H9 (cell line): Measurements from ENCODE around the gene SERPINB5. TPM values are rescaled to one million over a fixed set of nuclear protein-coding genes. Genes with fewer than 3 reads are reported as not detected.

Experiments used
- DNase-seq: peaks from one replicate; pipeline ENCODE4 v3.0.0-alpha.2; 2017
- H2AFZ ChIP-seq: one replicate; pipeline ENCODE4 v1.6.1; 2013; ENCODE audit warnings: mild to moderate bottlenecking, low read length, control low read depth, moderate library complexity
- H2AK5ac ChIP-seq: 2 replicates; pipeline ENCODE4 v1.6.1; 2013; ENCODE audit warnings: low read length, control low read depth, mixed read lengths; ENCODE audit not compliant: insufficient read length
- H2BK120ac ChIP-seq: one replicate; pipeline ENCODE4 v1.6.1; 2013; ENCODE audit warnings: low read depth, mild to moderate bottlenecking, low read length, control low read depth, inconsistent platforms; ENCODE audit not compliant: poor library complexity, severe bottlenecking
- H2BK12ac ChIP-seq: 2 replicates; pipeline ENCODE4 v1.6.1; 2013; ENCODE audit warnings: low read length, control low read depth, mixed read lengths, low read depth; ENCODE audit not compliant: insufficient read length
- H2BK15ac ChIP-seq: 2 replicates; pipeline ENCODE4 v1.6.1; 2013; ENCODE audit warnings: low read depth, low read length, control low read depth
- H2BK20ac ChIP-seq: one replicate; pipeline ENCODE4 v1.6.1; 2013; ENCODE audit warnings: low read depth, mild to moderate bottlenecking, low read length, control low read depth, inconsistent platforms; ENCODE audit not compliant: poor library complexity, severe bottlenecking
- H2BK5ac ChIP-seq: 2 replicates; pipeline ENCODE4 v1.6.1; 2013; ENCODE audit warnings: low read length, control low read depth, mixed read lengths; ENCODE audit not compliant: insufficient read length
- H3K14ac ChIP-seq: 2 replicates; pipeline ENCODE4 v1.6.1; 2013; ENCODE audit warnings: low read length, control low read depth; ENCODE audit not compliant: insufficient read depth
- H3K18ac ChIP-seq: 2 replicates; pipeline ENCODE4 v1.6.1; 2013; ENCODE audit warnings: low read depth, mild to moderate bottlenecking, mixed read lengths, low read length, control low read depth; ENCODE audit not compliant: insufficient read length
- H3K23ac ChIP-seq: 2 replicates; pipeline ENCODE4 v1.6.1; 2013; ENCODE audit warnings: low read length, control low read depth, mixed read lengths, low read depth; ENCODE audit not compliant: insufficient read length
- H3K23me2 ChIP-seq: 2 replicates; pipeline ENCODE4 v1.6.1; 2013; ENCODE audit warnings: low read depth, mild to moderate bottlenecking, mixed read lengths, low read length, control low read depth; ENCODE audit not compliant: insufficient read length, poor library complexity, severe bottlenecking
- H3K27ac ChIP-seq: 2 replicates; pipeline ENCODE4 v1.5.1; 2013; ENCODE audit warnings: low read length, control low read depth, mixed read lengths, low read depth; ENCODE audit not compliant: insufficient read length
- H3K27me3 ChIP-seq: 2 replicates; pipeline ENCODE4 v1.6.1; 2013; ENCODE audit warnings: low read length, control low read depth, inconsistent platforms; ENCODE audit not compliant: insufficient read depth
- H3K4ac ChIP-seq: 2 replicates; pipeline ENCODE4 v1.6.1; 2013; ENCODE audit warnings: low read depth, mild to moderate bottlenecking, control low read depth, inconsistent platforms, low read length, moderate library complexity
- H3K4me1 ChIP-seq: 2 replicates; pipeline ENCODE4 v1.6.1; 2013; ENCODE audit warnings: low read length, control low read depth, inconsistent platforms; ENCODE audit not compliant: insufficient read depth
- H3K4me2 ChIP-seq: 2 replicates; pipeline ENCODE4 v1.6.1; 2013; ENCODE audit warnings: low read length, control low read depth, mixed read lengths; ENCODE audit not compliant: insufficient read length, insufficient read depth
- H3K56ac ChIP-seq: 2 replicates; pipeline ENCODE4 v1.6.1; 2013; ENCODE audit warnings: low read depth, mild to moderate bottlenecking, mixed read lengths, low read length, control low read depth; ENCODE audit not compliant: insufficient read length
- H3K79me1 ChIP-seq: 2 replicates; pipeline ENCODE4 v1.6.1; 2013; ENCODE audit warnings: low read depth, mild to moderate bottlenecking, moderate library complexity, low read length, control low read depth, inconsistent platforms; ENCODE audit not compliant: insufficient read depth, poor library complexity, severe bottlenecking
- H3K79me2 ChIP-seq: 2 replicates; pipeline ENCODE4 v1.6.1; 2013; ENCODE audit warnings: low read length, control low read depth, inconsistent platforms; ENCODE audit not compliant: insufficient read depth
- H3K9ac ChIP-seq: 2 replicates; pipeline ENCODE4 v1.6.1; 2013; ENCODE audit warnings: low read length, control low read depth, mixed read lengths; ENCODE audit not compliant: insufficient read length; ENCODE audit errors: extremely low read depth
- H3K9me3 ChIP-seq: one replicate; pipeline ENCODE4 v1.6.1; 2013; ENCODE audit warnings: low read depth, low read length, inconsistent platforms; ENCODE audit not compliant: control insufficient read depth
- H3T11ph ChIP-seq: one replicate; pipeline ENCODE4 v1.6.1; 2013; ENCODE audit warnings: mild to moderate bottlenecking, low read length, control low read depth, inconsistent platforms
- H4K20me1 ChIP-seq: one replicate; pipeline ENCODE4 v1.6.1; 2013; ENCODE audit not compliant: control insufficient read depth, insufficient read length, insufficient read depth
- H4K5ac ChIP-seq: 2 replicates; pipeline ENCODE4 v1.6.1; 2013; ENCODE audit warnings: low read depth, mild to moderate bottlenecking, mixed read lengths, low read length, control low read depth; ENCODE audit not compliant: insufficient read length
- H4K8ac ChIP-seq: replicated peaks from 2 replicates; pipeline ENCODE4 v1.6.1; 2013; ENCODE audit warnings: low read length, control low read depth, mixed read lengths, low read depth; ENCODE audit not compliant: insufficient read length
- H4K91ac ChIP-seq: 2 replicates; pipeline ENCODE4 v1.6.1; 2013; ENCODE audit warnings: low read depth, mild to moderate bottlenecking, moderate library complexity, mixed read lengths, low read length, control low read depth; ENCODE audit not compliant: insufficient read length
- H3K27ac Mint-ChIP-seq, 3 experiments: 2 replicates in 2 of 3; 3 replicates in 1 of 3; pipeline ENCODE4 v1.8.0; 2020 to 2021; ENCODE audit warnings: mixed read lengths in 3 of 3, mild to moderate bottlenecking in 1 of 3, moderate library complexity in 1 of 3
- H3K27me3 Mint-ChIP-seq: 2 replicates; pipeline ENCODE4 v1.8.0; 2021; ENCODE audit warnings: low read depth, mild to moderate bottlenecking, moderate library complexity, mixed read lengths
- H3K36me3 Mint-ChIP-seq, 3 experiments: 2 replicates in 2 of 3; 3 replicates in 1 of 3; pipeline ENCODE4 v1.8.0; 2020 to 2021; ENCODE audit warnings: low read depth in 3 of 3, mixed read lengths in 3 of 3; ENCODE audit not compliant: insufficient read depth in 1 of 3
- H3K4me1 Mint-ChIP-seq, 2 experiments: 2 replicates each; pipeline ENCODE4 v1.8.0; 2020; ENCODE audit warnings: mixed read lengths in 2 of 2
- H3K4me3 Mint-ChIP-seq, 2 experiments: 2 replicates in 1 of 2; 3 replicates in 1 of 2; pipeline ENCODE4 v1.8.0; 2020 to 2021; ENCODE audit warnings: mild to moderate bottlenecking in 2 of 2, mixed read lengths in 2 of 2, moderate library complexity in 1 of 2
- H3K9me3 Mint-ChIP-seq, 2 experiments: 2 replicates in 1 of 2; 3 replicates in 1 of 2; pipeline ENCODE4 v1.8.0; 2020; ENCODE audit warnings: mild to moderate bottlenecking in 2 of 2, mixed read lengths in 2 of 2, moderate library complexity in 1 of 2
- CTCF ChIP-seq: fragments of 200-600 bp; sonication (generic); conservative IDR thresholded peaks from 3 replicates; pipeline ENCODE4 v1.8.0; 2021; ENCODE audit warnings: antibody characterized with exemption, mild to moderate bottlenecking
- WGBS: extraction: QIAGEN DNeasy Blood & Tissue Kit; methylation state at CpG from one replicate; pipeline ENCODE4 v1.1.7; 2013; ENCODE audit warnings: missing lambda C conversion rate, low lambda C conversion rate, mixed read lengths; ENCODE audit not compliant: insufficient read length; ENCODE audit errors: extremely low coverage; 5-methylcytosine and 5-hydroxymethylcytosine counted together
- total RNA-seq: library from RNA; stranded (reverse); gene quantifications from 2 replicates; pipeline ENCODE4 v1.2.1, GENCODE V29; 2021

SERPINB5 gene
- total RNA-seq, 1 experiment from 2014 or later, result not detected

DNA sequence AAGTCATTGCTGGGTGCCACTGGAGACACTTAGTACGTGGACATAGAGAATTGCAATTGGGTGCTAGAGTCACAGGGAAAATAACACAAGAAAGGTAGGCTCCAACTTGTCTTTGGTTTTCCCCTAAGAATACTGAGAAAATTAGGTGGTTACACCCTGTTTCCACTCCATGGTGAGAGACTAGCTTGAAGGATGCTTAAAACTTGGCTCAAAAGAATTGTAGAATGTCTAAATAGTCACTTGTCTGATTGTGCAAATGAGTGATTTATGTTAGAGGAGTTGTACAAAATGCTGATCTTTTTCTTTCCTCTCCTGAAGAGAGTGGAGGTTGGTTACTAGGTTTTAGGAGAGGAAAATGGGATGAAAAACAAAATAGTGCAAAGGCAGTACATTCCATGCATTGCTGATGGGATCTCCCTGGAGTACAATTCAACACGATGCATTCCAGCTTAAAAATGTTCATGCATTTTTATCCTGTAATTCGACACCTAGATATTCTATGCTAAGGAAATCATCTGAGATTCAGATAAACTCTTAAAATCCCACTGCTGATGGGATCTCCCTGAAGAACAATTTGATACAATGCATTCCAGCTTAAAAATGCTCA is 63.2 kb downstream of the SERPINB5 start:
- peak overlapping the region; percentile 25 for H3K4me2 ChIP-seq
- no peak overlapping the region for H3K18ac ChIP-seq
- H3K9me3 ChIP-seq, result no peaks in the 10 kb centered on the region
- H3K27me3 Mint-ChIP-seq, result no peaks in the 10 kb centered on the region
- H2BK15ac ChIP-seq, result no peak overlapping the region
- H2BK20ac ChIP-seq, result no peak overlapping the region
- no peak overlapping the region for H2BK5ac ChIP-seq
- no peak overlapping the region for H4K91ac ChIP-seq
- no peaks in the 10 kb centered on the region for H3K79me1 ChIP-seq
- peak overlapping the region; percentile 39 for H3K27ac ChIP-seq
- no peak overlapping the region for H4K8ac ChIP-seq
- no peak overlapping the region for H3K23ac ChIP-seq
- H2AK5ac ChIP-seq, result no peak overlapping the region
- H3K79me2 ChIP-seq, result no peaks in the 10 kb centered on the region
- no peak overlapping the region for H3K56ac ChIP-seq
- H2BK12ac ChIP-seq, result no peak overlapping the region
- no peak overlapping the region for H3T11ph ChIP-seq
- no peak for TF ChIP-seq CTCF
- no peak for DNase-seq
- no peaks in the 10 kb centered on the region for H3K9me3 Mint-ChIP-seq
- H2AFZ ChIP-seq, result no peak overlapping the region
- H3K4me1 ChIP-seq, result no peaks in the 10 kb centered on the region
- H3K4me1 Mint-ChIP-seq, result peaks cover 7 to 9% of the 10 kb centered on the region in 2 experiments
- H4K5ac ChIP-seq, result no peak overlapping the region
- no peaks in the 10 kb centered on the region for H3K36me3 Mint-ChIP-seq
- H3K27ac Mint-ChIP-seq, result peak overlapping the region in 2 of 3 experiments; percentile 36 to 88; a peak in 3 of 7 replicates
- no CpG with 5 or more reads among the region's 3 CpGs for WGBS
- H3K9ac ChIP-seq, result no peak overlapping the region
- no peaks in the 10 kb centered on the region for H3K27me3 ChIP-seq
- H2BK120ac ChIP-seq, result no peak overlapping the region
- H4K20me1 ChIP-seq, result no peaks in the 10 kb centered on the region
- H3K4me3 Mint-ChIP-seq, result no peak overlapping the region
- no peaks in the 10 kb centered on the region for H3K23me2 ChIP-seq
- H3K4ac ChIP-seq, result no peak overlapping the region
- H3K14ac ChIP-seq, result no peak overlapping the region
